ENCODE data around the gene TMEM187.

Gene TMEM187

DNA sequence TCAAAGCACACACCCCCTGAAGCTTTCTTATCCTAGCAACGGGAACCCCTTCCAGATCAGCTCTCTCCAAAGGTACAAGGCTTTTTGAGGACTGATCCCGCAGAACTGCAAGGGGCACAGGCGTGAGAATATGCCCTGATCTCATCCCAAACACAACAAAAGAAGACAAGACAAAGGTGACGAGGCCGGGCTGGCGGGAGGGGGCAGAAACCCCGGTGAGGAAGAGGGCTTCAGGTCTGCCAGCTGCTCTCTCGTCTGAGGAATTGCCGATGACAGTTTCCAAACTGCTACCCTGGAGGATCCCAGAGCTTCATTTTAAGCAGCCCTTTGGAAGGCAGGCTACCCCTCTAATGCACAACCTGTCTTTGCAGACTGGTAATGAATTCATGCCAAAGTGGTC lies 4.3 kb upstream of the TMEM187 start:
- TF ChIP-seq TEAD4 (IDR thresholded peaks at IDR 0.05) (no peak), TAF1 (IDR thresholded peaks at IDR 0.05; ENCODE audit: low read depth) (no peak), NFIC (IDR thresholded peaks at IDR 0.05) (no peak)
- TF ChIP-seq, protein P1, sequence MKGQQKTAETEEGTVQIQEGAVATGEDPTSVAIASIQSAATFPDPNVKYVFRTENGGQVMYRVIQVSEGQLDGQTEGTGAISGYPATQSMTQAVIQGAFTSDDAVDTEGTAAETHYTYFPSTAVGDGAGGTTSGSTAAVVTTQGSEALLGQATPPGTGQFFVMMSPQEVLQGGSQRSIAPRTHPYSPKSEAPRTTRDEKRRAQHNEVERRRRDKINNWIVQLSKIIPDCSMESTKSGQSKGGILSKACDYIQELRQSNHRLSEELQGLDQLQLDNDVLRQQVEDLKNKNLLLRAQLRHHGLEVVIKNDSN (IDR thresholded peaks at IDR 0.05) = no peak

DNA sequence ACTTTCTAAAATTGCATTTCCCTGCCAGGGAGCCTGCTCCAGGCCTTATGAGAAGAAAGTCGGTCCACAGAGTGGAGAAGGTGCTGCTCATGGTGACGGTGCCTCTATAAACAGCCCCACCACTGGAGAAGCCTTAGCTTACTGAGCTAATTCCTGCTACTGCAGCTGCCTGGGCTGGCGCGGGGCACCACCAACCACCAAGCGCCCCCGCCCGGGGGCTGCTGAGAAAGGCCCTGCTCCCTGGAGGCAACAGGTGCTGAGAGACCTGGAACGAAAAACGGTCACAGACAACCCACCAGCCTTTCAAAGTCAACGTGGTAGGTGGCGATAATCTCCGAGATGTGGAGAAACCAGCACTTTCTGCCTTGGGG lies 3.8 kb upstream of the TMEM187 start:
- TF ChIP-seq YY1 (IDR thresholded peaks at IDR 0.05; ENCODE audit: low read depth) (no peak), EGR1 (IDR thresholded peaks at IDR 0.05) (no peak), CREB1 (IDR thresholded peaks at IDR 0.05; ENCODE audit: low read depth) (no peak), TEAD4 (IDR thresholded peaks at IDR 0.05) (no peak), EP300 (IDR thresholded peaks at IDR 0.05; ENCODE audit: borderline replicate concordance) (no peak), TCF12 (IDR thresholded peaks at IDR 0.05; ENCODE audit: low read depth) (no peak), ZBTB7A (IDR thresholded peaks at IDR 0.05; ENCODE audit: low read depth) (no peak), CEBPB (IDR thresholded peaks at IDR 0.05) (no peak), FOXM1 (IDR thresholded peaks at IDR 0.05; ENCODE audit: borderline replicate concordance, low read depth) (no peak), RAD21 (IDR thresholded peaks at IDR 0.05; ENCODE audit: low read depth) (no peak), TAF1 (IDR thresholded peaks at IDR 0.05; ENCODE audit: low read depth) (no peak), NFIC (IDR thresholded peaks at IDR 0.05) (no peak)
- TF ChIP-seq, protein P2, sequence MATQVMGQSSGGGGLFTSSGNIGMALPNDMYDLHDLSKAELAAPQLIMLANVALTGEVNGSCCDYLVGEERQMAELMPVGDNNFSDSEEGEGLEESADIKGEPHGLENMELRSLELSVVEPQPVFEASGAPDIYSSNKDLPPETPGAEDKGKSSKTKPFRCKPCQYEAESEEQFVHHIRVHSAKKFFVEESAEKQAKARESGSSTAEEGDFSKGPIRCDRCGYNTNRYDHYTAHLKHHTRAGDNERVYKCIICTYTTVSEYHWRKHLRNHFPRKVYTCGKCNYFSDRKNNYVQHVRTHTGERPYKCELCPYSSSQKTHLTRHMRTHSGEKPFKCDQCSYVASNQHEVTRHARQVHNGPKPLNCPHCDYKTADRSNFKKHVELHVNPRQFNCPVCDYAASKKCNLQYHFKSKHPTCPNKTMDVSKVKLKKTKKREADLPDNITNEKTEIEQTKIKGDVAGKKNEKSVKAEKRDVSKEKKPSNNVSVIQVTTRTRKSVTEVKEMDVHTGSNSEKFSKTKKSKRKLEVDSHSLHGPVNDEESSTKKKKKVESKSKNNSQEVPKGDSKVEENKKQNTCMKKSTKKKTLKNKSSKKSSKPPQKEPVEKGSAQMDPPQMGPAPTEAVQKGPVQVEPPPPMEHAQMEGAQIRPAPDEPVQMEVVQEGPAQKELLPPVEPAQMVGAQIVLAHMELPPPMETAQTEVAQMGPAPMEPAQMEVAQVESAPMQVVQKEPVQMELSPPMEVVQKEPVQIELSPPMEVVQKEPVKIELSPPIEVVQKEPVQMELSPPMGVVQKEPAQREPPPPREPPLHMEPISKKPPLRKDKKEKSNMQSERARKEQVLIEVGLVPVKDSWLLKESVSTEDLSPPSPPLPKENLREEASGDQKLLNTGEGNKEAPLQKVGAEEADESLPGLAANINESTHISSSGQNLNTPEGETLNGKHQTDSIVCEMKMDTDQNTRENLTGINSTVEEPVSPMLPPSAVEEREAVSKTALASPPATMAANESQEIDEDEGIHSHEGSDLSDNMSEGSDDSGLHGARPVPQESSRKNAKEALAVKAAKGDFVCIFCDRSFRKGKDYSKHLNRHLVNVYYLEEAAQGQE (IDR thresholded peaks at IDR 0.05; ENCODE audit: low read depth) = no peak
- TF ChIP-seq, protein P3, sequence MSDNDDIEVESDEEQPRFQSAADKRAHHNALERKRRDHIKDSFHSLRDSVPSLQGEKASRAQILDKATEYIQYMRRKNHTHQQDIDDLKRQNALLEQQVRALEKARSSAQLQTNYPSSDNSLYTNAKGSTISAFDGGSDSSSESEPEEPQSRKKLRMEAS (IDR thresholded peaks at IDR 0.05) = no peak
- TF ChIP-seq, protein P1 (IDR thresholded peaks at IDR 0.05) = no peak

DNA sequence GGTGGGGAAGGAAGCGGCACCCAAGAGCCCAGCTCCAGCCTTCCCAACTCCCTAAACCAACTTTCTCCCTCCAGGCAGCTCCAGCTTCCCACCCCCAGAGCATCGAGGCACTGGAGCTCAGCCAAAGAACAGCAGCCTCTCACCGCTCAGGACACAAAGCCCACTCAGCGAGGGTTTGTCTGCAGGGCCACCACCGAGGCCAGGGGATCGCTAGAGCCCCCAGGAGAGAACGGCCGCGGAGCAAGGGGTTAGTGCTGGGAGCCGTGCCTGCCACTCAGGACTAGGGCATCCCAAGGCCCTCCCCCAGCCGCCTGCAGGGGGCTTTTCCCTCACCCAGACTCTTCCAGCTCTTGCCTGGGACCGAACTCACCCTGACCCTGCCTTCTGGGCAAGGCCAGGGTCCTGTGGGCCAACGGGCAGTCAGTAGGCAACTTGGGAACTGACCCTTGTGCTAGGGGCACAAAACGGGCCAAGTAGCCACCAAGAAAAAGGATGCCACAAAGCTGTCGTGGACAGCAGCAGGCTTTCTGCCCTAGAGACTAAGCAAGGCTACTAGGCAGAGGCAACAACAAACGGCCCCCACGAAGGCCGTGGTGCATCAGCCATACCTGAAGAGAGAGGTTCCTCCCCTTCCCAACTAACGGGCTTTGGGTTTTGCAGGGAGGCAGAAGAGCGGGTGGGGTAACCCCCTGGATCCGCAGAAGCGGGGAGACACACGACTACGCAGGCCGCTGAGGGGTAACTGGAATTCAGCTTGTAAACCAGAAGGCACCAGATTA lies 3.2 kb upstream of the TMEM187 start:
- TF ChIP-seq, protein P3 (IDR thresholded peaks at IDR 0.05) = no peak
- no peak for TF ChIP-seq TEAD4 (IDR thresholded peaks at IDR 0.05)
- no peak for TF ChIP-seq NFIC (IDR thresholded peaks at IDR 0.05)
- TF ChIP-seq EGR1 (IDR thresholded peaks at IDR 0.05) = no peak
- TF ChIP-seq ZBTB7A (IDR thresholded peaks at IDR 0.05; ENCODE audit: low read depth) = no peak
- no peak for TF ChIP-seq CREB1 (IDR thresholded peaks at IDR 0.05; ENCODE audit: low read depth)
- no peak for TF ChIP-seq TCF12 (IDR thresholded peaks at IDR 0.05; ENCODE audit: low read depth)
- TF ChIP-seq YY1 (IDR thresholded peaks at IDR 0.05; ENCODE audit: low read depth) = no peak
- no peak for TF ChIP-seq RAD21 (IDR thresholded peaks at IDR 0.05; ENCODE audit: low read depth)
- TF ChIP-seq, protein P2 (IDR thresholded peaks at IDR 0.05; ENCODE audit: low read depth) = no peak
- TF ChIP-seq FOXM1 (IDR thresholded peaks at IDR 0.05; ENCODE audit: borderline replicate concordance, low read depth) = no peak
- TF ChIP-seq, protein P1 (IDR thresholded peaks at IDR 0.05) = no peak
- no peak for TF ChIP-seq EP300 (IDR thresholded peaks at IDR 0.05; ENCODE audit: borderline replicate concordance)

DNA sequence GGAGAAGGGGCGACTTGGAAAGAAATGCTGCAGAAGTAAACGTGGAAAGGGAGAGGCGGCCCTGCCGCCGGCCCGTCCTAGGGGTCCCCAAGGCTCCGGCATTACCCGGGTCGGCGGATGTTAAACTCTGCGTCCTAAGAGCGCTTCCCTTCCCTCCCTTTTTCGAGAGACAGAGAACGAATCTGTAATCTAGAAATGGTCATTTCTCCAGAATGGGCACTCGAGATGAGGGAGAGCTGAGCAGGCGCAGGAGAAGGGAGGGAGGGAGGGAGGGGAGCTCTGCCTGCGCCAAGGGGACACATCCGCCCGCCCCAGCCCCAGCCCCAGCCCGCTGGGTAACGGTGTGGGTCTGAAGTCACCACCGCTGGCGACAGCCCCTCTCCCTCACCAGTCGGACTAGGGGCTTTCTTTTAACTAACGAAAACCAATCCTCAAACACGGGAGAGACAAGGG lies 2.6 kb upstream of the TMEM187 start:
- TF ChIP-seq YY1 (IDR thresholded peaks at IDR 0.05; ENCODE audit: low read depth) (no peak), TEAD4 (IDR thresholded peaks at IDR 0.05) (no peak), EP300 (IDR thresholded peaks at IDR 0.05; ENCODE audit: borderline replicate concordance) (no peak), TCF12 (IDR thresholded peaks at IDR 0.05; ENCODE audit: low read depth) (no peak), NFIC (IDR thresholded peaks at IDR 0.05) (no peak), ZBTB7A (IDR thresholded peaks at IDR 0.05; ENCODE audit: low read depth) (no peak), TAF1 (IDR thresholded peaks at IDR 0.05; ENCODE audit: low read depth) (no peak), RAD21 (IDR thresholded peaks at IDR 0.05; ENCODE audit: low read depth) (no peak), CREB1 (IDR thresholded peaks at IDR 0.05; ENCODE audit: low read depth) (no peak), FOXM1 (IDR thresholded peaks at IDR 0.05; ENCODE audit: borderline replicate concordance, low read depth) (no peak), CEBPB (IDR thresholded peaks at IDR 0.05) (no peak), EGR1 (IDR thresholded peaks at IDR 0.05) (no peak)
- TF ChIP-seq, protein P3 (IDR thresholded peaks at IDR 0.05) = no peak
- TF ChIP-seq, protein P2 (IDR thresholded peaks at IDR 0.05; ENCODE audit: low read depth) = no peak
- TF ChIP-seq, protein P1 (IDR thresholded peaks at IDR 0.05) = no peak
